Activated CD8-positive, alpha-beta T cell treated with anti-CD3 and anti-CD28 coated beads for 36 hours (primary cell): Measurements from ENCODE around the gene AGPAT3. TPM values are rescaled to one million over a fixed set of nuclear protein-coding genes. Genes with fewer than 3 reads are reported as not detected.

Experiments
- ATAC-seq: fragments of 200-7000 bp; cut with Tn5 transposase; one replicate; pipeline ENCODE4 v1.10.0; 2021; ENCODE audit warnings: mild to moderate bottlenecking, moderate library complexity
- CTCF ChIA-PET: fragments of 350-600 bp; sonication (Branson Sonifier 250); formaldehyde crosslinking; loops from one replicate; lab custom pipeline; 2021; ENCODE audit warnings: antibody characterized with exemption; lab: Charles Lee
- POLR2A ChIA-PET: fragments of 350-600 bp; sonication (Branson Sonifier 250); formaldehyde crosslinking; loops from one replicate; lab custom pipeline; 2021; ENCODE audit warnings: antibody characterized with exemption; lab: Charles Lee
- DNase-seq: peaks from one replicate; pipeline ENCODE4 v3.0.0-alpha.2; 2020
- H3K27ac Mint-ChIP-seq: one replicate; pipeline ENCODE4 v1.8.0; 2021; ENCODE audit warnings: mild to moderate bottlenecking, mixed read lengths
- H3K27me3 Mint-ChIP-seq: one replicate; pipeline ENCODE4 v1.8.0; 2021; ENCODE audit warnings: mixed read lengths
- H3K36me3 Mint-ChIP-seq: one replicate; pipeline ENCODE4 v1.8.0; 2021; ENCODE audit warnings: low read depth, mixed read lengths
- H3K4me1 Mint-ChIP-seq: one replicate; pipeline ENCODE4 v1.8.0; 2021; ENCODE audit warnings: low read depth, mixed read lengths
- H3K4me3 Mint-ChIP-seq: one replicate; pipeline ENCODE4 v1.8.0; 2021; ENCODE audit warnings: mild to moderate bottlenecking, moderate library complexity, mixed read lengths
- H3K9me3 Mint-ChIP-seq: one replicate; pipeline ENCODE4 v1.8.0; 2021; ENCODE audit warnings: mixed read lengths
- CTCF ChIP-seq: fragments of 200-600 bp; IDR thresholded peaks from one replicate; pipeline ENCODE4 v1.8.0; 2022; ENCODE audit warnings: antibody characterized with exemption, mild to moderate bottlenecking
- intact Hi-C: fragments of 100-400 bp; cut with micrococcal nuclease; formaldehyde crosslinking; loops from one replicate; pipeline ENCODE4 v1.10.0; 2022
- total RNA-seq, 2 experiments: library from RNA; stranded (reverse); gene quantifications; one replicate each; pipeline ENCODE4 v1.2.3, GENCODE V29; 2021

Gene AGPAT3
- total RNA-seq, 2 experiments from 2014 or later: 59.3 to 62.2 TPM

GRCh38 chr21:43919283-43919682 is 54.3 kb downstream of the AGPAT3 start:
- Mint-ChIP-seq H3K4me1 (peaks cover 60% of the 10 kb centered on the region), H3K4me3 (no peak overlapping the region), H3K27me3 (peaks cover 2% of the 10 kb centered on the region), H3K9me3 (peaks cover 2% of the 10 kb centered on the region), H3K36me3 (peaks cover 15% of the 10 kb centered on the region), H3K27ac (no peak overlapping the region)
- intact Hi-C loops: loop anchor here (5.0 to 10.0 kb wide), 2 partner anchors 37 to 54 kb away; partner anchors contain the start of gene AGPAT3
- no peak for ATAC-seq
- no peak for DNase-seq
- CTCF ChIA-PET: interaction anchor here (1.4 kb wide), 2 partner anchors 17 to 93 kb away, joined by 3 to 4 read pairs; partner anchors contain the start of gene TRAPPC10
- POLR2A ChIA-PET: interaction anchor here (0.6 to 1.3 kb wide), 3 partner anchors 11 to 118 kb away, joined by 3 to 5 read pairs (median 3); no protein-coding TSS in a partner anchor
- no peak for TF ChIP-seq CTCF

- CTCF ChIA-PET: interaction anchor here (3.3 kb wide), 1 partner anchor 19 kb away, joined by 18 read pairs; no protein-coding TSS in a partner anchor
- intact Hi-C loops: loop anchor here (5.0 to 10.0 kb wide), 2 partner anchors 38 to 55 kb away; partner anchors contain the start of gene AGPAT3
- DNase-seq: no peak
- peaks cover 60% of the 10 kb centered on the region for H3K4me1 Mint-ChIP-seq
- POLR2A ChIA-PET: interaction anchor here (1.3 kb wide), 1 partner anchor 16 kb away, joined by 3 read pairs; no protein-coding TSS in a partner anchor
- TF ChIP-seq CTCF: no peak
- H3K9me3 Mint-ChIP-seq: peaks cover 2% of the 10 kb centered on the region
- no peak overlapping the region for H3K4me3 Mint-ChIP-seq
- peaks cover 19% of the 10 kb centered on the region for H3K36me3 Mint-ChIP-seq
- peaks cover 2% of the 10 kb centered on the region for H3K27me3 Mint-ChIP-seq
- ATAC-seq: no peak
- peak overlapping the region; percentile 13 for H3K27ac Mint-ChIP-seq
These were observed 55.1 kb downstream of the AGPAT3 start for GRCh38 chr21:43919871-43920801.

GRCh38 chr21:43921571-43921978 is 56.6 kb downstream of the AGPAT3 start:
- ChIA-PET CTCF (interaction anchor here (1.0 to 3.3 kb wide), 3 partner anchors 15 to 20 kb away, joined by 3 to 18 read pairs (median 4); no protein-coding TSS in a partner anchor), POLR2A (interaction anchor here (0.7 to 1.1 kb wide), 5 partner anchors 14 to 132 kb away, joined by 3 to 5 read pairs (median 3); partner anchors contain the start of gene RRP1)
- H3K27me3 Mint-ChIP-seq: peaks cover 2% of the 10 kb centered on the region
- peak overlapping the region; percentile 53 for H3K4me3 Mint-ChIP-seq
- peak; percentile 72 for DNase-seq
- H3K27ac Mint-ChIP-seq: peak overlapping the region; percentile 95
- peak; percentile 18 for ATAC-seq
- peaks cover 58% of the 10 kb centered on the region for H3K4me1 Mint-ChIP-seq
- intact Hi-C loops: no loop called here
- H3K36me3 Mint-ChIP-seq: peaks cover 21% of the 10 kb centered on the region
- H3K9me3 Mint-ChIP-seq: peaks cover 2% of the 10 kb centered on the region
- no peak for TF ChIP-seq CTCF

GRCh38 chr21:43921979-43922945 is 57.2 kb downstream of the AGPAT3 start:
- ATAC-seq (peak; percentile 78), DNase-seq (peak; percentile 92)
- H3K36me3 Mint-ChIP-seq: peaks cover 21% of the 10 kb centered on the region
- peak overlapping the region; percentile 53 for H3K4me3 Mint-ChIP-seq
- H3K4me1 Mint-ChIP-seq: peaks cover 54% of the 10 kb centered on the region
- ChIA-PET POLR2A (interaction anchor here (0.7 to 1.1 kb wide), 6 partner anchors 14 to 133 kb away, joined by 3 to 5 read pairs (median 3); partner anchors contain the start of gene RRP1), CTCF (interaction anchor here (1.1 to 3.3 kb wide), 2 partner anchors 17 to 21 kb away, joined by 4 to 18 read pairs; no protein-coding TSS in a partner anchor)
- peaks cover 2% of the 10 kb centered on the region for H3K9me3 Mint-ChIP-seq
- intact Hi-C loops: no loop called here
- H3K27ac Mint-ChIP-seq: peak overlapping the region; percentile 95
- peaks cover 2% of the 10 kb centered on the region for H3K27me3 Mint-ChIP-seq
- TF ChIP-seq CTCF: no peak
